PC-9 (cell line): ENCODE data around the gene BTN1A1. TPM values are rescaled to one million over a fixed set of nuclear protein-coding genes. Genes with fewer than 3 reads are reported as not detected.

ENCODE experiments used
- BruUV-seq: library from RNA; stranded (reverse); fragments of 400-500 nt; replicated peaks from 2 replicates; lab custom pipeline; 2021; lab: Mats Ljungman, UMichigan
- CTCF ChIA-PET: fragments of 300-600 bp; sonication (Branson Sonifier 250); formaldehyde crosslinking; loops from one replicate; lab custom pipeline; 2022; ENCODE audit warnings: antibody characterized with exemption; lab: Charles Lee
- POLR2A ChIA-PET: fragments of 300-600 bp; sonication (Branson Sonifier 250); formaldehyde crosslinking; loops from one replicate; lab custom pipeline; 2022; ENCODE audit warnings: antibody characterized with exemption; ENCODE audit not compliant: unreplicated experiment; lab: Charles Lee
- DNase-seq, 2 experiments: peaks; one replicate each; pipeline versions ENCODE4 v3.0.0 to v3.0.0-alpha.2; 2015 to 2022; ENCODE audit warnings: mixed read lengths in 1 of 2
- H2AFZ ChIP-seq: fragments of 200-600 bp; sonication (generic); 2 replicates; pipeline ENCODE4 v1.8.1; 2017; ENCODE audit warnings: antibody characterized with exemption
- H3F3A ChIP-seq: fragments of 200-600 bp; sonication (generic); 2 replicates; pipeline ENCODE4 v1.8.1; 2017; ENCODE audit warnings: antibody characterized with exemption, mild to moderate bottlenecking, low read depth; ENCODE audit not compliant: insufficient read depth
- H3K27ac ChIP-seq: fragments of 200-600 bp; sonication (generic); 2 replicates; pipeline ENCODE4 v1.6.1; 2016; ENCODE audit warnings: mixed run types
- H3K27me3 ChIP-seq: fragments of 200-600 bp; sonication (generic); 2 replicates; pipeline ENCODE4 v1.6.1; 2016; ENCODE audit warnings: low read depth, mixed run types; ENCODE audit not compliant: insufficient read depth
- H3K36me3 ChIP-seq: fragments of 200-600 bp; sonication (generic); 2 replicates; pipeline ENCODE4 v1.6.1; 2016; ENCODE audit warnings: low read depth, mixed run types
- H3K4me1 ChIP-seq: fragments of 200-600 bp; sonication (generic); replicated peaks from 2 replicates; pipeline ENCODE4 v1.6.1; 2016; ENCODE audit warnings: mixed run types; ENCODE audit not compliant: insufficient read depth
- H3K4me2 ChIP-seq: fragments of 200-600 bp; sonication (generic); 2 replicates; pipeline ENCODE4 v1.6.1; 2017; ENCODE audit warnings: mixed run types
- H3K4me3 ChIP-seq: fragments of 200-600 bp; sonication (generic); 2 replicates; pipeline ENCODE4 v1.6.1; 2016; ENCODE audit warnings: mixed run types
- H3K79me2 ChIP-seq: fragments of 200-600 bp; sonication (generic); 2 replicates; pipeline ENCODE4 v1.6.1; 2017; ENCODE audit warnings: low read depth, mixed run types
- H3K9me2 ChIP-seq: fragments of 200-600 bp; sonication (generic); 2 replicates; pipeline ENCODE4 v1.8.1; 2017; ENCODE audit warnings: mild to moderate bottlenecking; ENCODE audit not compliant: insufficient read depth
- H3K9me3 ChIP-seq: fragments of 200-600 bp; sonication (generic); 2 replicates; pipeline ENCODE4 v1.8.1; 2016; ENCODE audit warnings: low read depth; ENCODE audit not compliant: insufficient read depth
- H4K20me1 ChIP-seq: fragments of 200-600 bp; sonication (generic); 2 replicates; pipeline ENCODE4 v1.8.1; 2017; ENCODE audit not compliant: insufficient read depth
- EZH2 ChIP-seq: fragments of 200-600 bp; sonication (generic); IDR thresholded peaks from 2 replicates; pipeline ENCODE4 v1.8.0; 2017; ENCODE audit warnings: antibody characterized with exemption, low read depth
- intact Hi-C: fragments of 100-400 bp; cut with micrococcal nuclease; formaldehyde crosslinking; loops from one replicate; pipeline ENCODE4 v1.10.0; 2022; ENCODE audit not compliant: unreplicated experiment
- total RNA-seq: library from RNA; stranded (reverse); gene quantifications from 2 replicates; pipeline ENCODE4 v1.2.3, GENCODE V29; 2021
- TF ChIP-seq, protein P1 (sequence below): fragments of 200-600 bp; sonication (generic); conservative IDR thresholded peaks from 2 replicates; pipeline ENCODE4 v1.6.1; 2017; ENCODE audit warnings: mixed run types, antibody characterized with exemption, mild to moderate bottlenecking, moderate library complexity

Gene BTN1A1
- total RNA-seq, 1 experiment from 2014 or later, result not detected

DNA sequence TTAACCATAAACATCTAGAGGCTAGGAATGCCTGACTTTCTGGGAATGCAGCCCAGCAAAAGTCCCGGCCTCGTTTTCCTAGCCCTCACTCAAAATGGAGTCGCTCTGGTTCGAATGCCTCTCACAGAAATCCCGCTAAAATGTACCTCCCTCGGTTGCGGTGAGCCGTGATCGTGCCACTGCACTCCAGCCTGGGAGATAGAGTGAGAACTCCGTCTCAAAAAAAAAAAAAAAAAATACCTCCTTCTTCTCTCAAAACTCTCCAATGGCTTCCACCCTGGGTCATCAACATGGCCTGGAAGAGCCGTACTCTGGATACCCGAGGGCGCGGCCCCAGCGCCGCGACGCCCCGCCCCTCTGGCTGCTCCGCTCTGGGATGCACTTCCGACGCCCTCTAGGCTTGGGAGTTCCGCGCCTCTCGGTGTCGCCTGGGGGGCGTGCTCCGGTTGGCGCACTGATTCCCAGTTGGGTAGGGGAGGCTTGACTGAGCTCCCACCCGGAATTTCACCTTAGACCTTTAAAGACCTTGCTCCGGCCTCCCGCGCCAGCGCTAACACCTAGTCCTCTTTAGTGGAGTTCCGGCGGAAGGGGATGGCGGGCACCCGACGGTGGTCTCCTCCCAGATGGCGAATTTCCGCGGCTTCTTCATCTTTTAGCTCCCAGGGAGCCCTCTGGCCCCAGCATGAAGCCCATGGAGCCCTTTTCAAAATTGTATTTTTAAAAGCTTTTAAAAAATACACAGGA lies 50.3 kb downstream of the BTN1A1 start:
- Histone ChIP-seq H3K36me3 (no peaks in the 10 kb centered on the region), H3K27ac (no peak overlapping the region), H3K4me2 (peak overlapping the region; percentile 61), H3K4me3 (peak overlapping the region; percentile 59; the same call in 1 of the 2 replicates), H3K9me3 (no peaks in the 10 kb centered on the region), H3K4me1 (peaks cover 17% of the 10 kb centered on the region), H3F3A (peaks cover 26% of the 10 kb centered on the region), H4K20me1 (no peaks in the 10 kb centered on the region), H3K9me2 (no peaks in the 10 kb centered on the region), H3K79me2 (no peaks in the 10 kb centered on the region), H2AFZ (peak overlapping the region; percentile 82), H3K27me3 (no peaks in the 10 kb centered on the region)
- DNase-seq, result peak in 1 of 2 experiments; percentile 56
- BruUV-seq, result no TSS peak
- intact Hi-C loops, result loop anchor here (5.0 kb wide), 2 partner anchors 208 to 238 kb away; no protein-coding TSS in a partner anchor
- ChIA-PET CTCF (interaction anchor here (0.7 kb wide), 1 partner anchor 157 kb away, joined by 7 read pairs; no protein-coding TSS in a partner anchor), POLR2A (no interaction called here)
- TF ChIP-seq, protein P1, sequence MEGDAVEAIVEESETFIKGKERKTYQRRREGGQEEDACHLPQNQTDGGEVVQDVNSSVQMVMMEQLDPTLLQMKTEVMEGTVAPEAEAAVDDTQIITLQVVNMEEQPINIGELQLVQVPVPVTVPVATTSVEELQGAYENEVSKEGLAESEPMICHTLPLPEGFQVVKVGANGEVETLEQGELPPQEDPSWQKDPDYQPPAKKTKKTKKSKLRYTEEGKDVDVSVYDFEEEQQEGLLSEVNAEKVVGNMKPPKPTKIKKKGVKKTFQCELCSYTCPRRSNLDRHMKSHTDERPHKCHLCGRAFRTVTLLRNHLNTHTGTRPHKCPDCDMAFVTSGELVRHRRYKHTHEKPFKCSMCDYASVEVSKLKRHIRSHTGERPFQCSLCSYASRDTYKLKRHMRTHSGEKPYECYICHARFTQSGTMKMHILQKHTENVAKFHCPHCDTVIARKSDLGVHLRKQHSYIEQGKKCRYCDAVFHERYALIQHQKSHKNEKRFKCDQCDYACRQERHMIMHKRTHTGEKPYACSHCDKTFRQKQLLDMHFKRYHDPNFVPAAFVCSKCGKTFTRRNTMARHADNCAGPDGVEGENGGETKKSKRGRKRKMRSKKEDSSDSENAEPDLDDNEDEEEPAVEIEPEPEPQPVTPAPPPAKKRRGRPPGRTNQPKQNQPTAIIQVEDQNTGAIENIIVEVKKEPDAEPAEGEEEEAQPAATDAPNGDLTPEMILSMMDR, result no peak
- no peak for TF ChIP-seq EZH2

DNA sequence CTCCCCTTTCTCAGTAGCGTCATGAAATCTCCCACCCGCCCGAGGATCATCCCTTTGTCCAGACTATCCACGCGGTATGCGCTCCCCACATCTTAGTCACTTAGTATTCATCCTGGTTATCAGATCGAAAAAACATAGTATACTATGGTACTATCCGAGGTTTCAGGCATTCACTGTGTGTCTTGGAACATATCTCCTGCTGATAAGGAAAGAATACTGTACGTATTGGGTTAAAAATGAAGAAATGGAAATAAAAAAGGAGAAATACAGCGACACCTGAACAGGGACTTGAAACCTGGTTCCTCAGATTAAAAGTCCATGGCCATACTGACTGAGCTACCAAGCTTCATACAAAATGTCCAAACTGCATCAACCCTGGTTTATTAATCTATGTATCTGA lies 52.1 kb downstream of the BTN1A1 start:
- Histone ChIP-seq H3F3A (peaks cover 44% of the 10 kb centered on the region), H3K79me2 (no peaks in the 10 kb centered on the region), H3K27ac (no peak overlapping the region), H3K27me3 (no peaks in the 10 kb centered on the region), H4K20me1 (no peaks in the 10 kb centered on the region), H3K9me2 (no peaks in the 10 kb centered on the region), H3K4me3 (peak overlapping the region; percentile 69; the same call in 1 of the 2 replicates), H3K9me3 (no peaks in the 10 kb centered on the region), H2AFZ (no peak overlapping the region), H3K36me3 (no peaks in the 10 kb centered on the region), H3K4me1 (peaks cover 28% of the 10 kb centered on the region), H3K4me2 (peak overlapping the region; percentile 84)
- TF ChIP-seq, protein P1, result no peak
- TF ChIP-seq EZH2, result no peak
- ChIA-PET POLR2A (interaction anchor here (0.6 to 1.1 kb wide), 3 partner anchors 336 to 428 kb away, joined by 4 to 8 read pairs (median 4); a partner anchor contains a TSS), CTCF (no interaction called here)
- no peak for DNase-seq
- no TSS peak for BruUV-seq
- intact Hi-C loops, result loop anchor here (5.0 kb wide), 2 partner anchors 210 to 240 kb away; no protein-coding TSS in a partner anchor

DNA sequence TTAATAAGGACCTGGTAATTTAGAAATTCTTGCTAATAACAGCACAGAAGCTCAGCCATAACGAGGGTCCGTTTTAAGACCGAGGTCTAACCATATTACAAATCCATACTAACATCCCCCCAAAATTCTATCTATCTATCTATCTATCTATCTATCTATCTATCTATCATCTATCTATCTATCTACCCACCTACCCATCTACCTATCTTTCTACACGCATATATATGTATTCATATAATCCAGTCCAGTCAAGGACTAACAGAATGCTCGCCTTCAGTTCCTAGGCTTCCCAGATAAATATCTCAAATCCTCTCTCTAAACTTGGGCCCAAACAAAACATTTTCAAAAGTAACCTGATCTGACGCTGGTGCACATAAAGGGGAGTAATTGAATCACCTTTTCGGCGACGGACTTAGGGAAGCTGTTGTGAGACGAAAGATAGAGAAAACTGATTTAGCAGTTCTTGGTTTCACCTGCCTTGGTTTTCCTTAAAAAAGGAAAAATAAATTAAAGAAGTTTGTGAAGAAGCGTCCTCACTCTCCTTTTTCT lies 52.6 kb downstream of the BTN1A1 start:
- H3K9me2 ChIP-seq, result no peaks in the 10 kb centered on the region
- H3K36me3 ChIP-seq, result no peaks in the 10 kb centered on the region
- TF ChIP-seq, protein P1, result no peak
- no peak for TF ChIP-seq EZH2
- no peaks in the 10 kb centered on the region for H3K27me3 ChIP-seq
- peaks cover 31% of the 10 kb centered on the region for H3K4me1 ChIP-seq
- H3K4me3 ChIP-seq, result peak overlapping the region; percentile 69
- no peaks in the 10 kb centered on the region for H4K20me1 ChIP-seq
- H3K27ac ChIP-seq, result 0 out of 2 replicates have a peak overlapping the region, but pooled peaks have one; percentile 1
- BruUV-seq, result no TSS peak
- H3K4me2 ChIP-seq, result peak overlapping the region; percentile 84
- no peaks in the 10 kb centered on the region for H3K9me3 ChIP-seq
- H3F3A ChIP-seq, result peaks cover 49% of the 10 kb centered on the region
- intact Hi-C loops, result loop anchor here (1.0 to 5.0 kb wide), 3 partner anchors 15 to 240 kb away; no protein-coding TSS in a partner anchor
- H3K79me2 ChIP-seq, result no peaks in the 10 kb centered on the region
- POLR2A ChIA-PET, result interaction anchor here (0.7 to 1.1 kb wide), 4 partner anchors 9 to 428 kb away, joined by 4 to 6 read pairs (median 4); a partner anchor contains a TSS
- CTCF ChIA-PET, result interaction anchor here (1.3 kb wide), 2 partner anchors 20 to 211 kb away, joined by 3 to 8 read pairs; no protein-coding TSS in a partner anchor
- peak overlapping the region; percentile 67; the same call in 1 of the 2 replicates for H2AFZ ChIP-seq
- DNase-seq, result peak in 1 of 2 experiments; percentile 43
